HG03280 (cell line): ENCODE data around the gene CAPN6.

Experiments
- ATAC-seq: cut with Tn5 transposase; IDR thresholded peaks from one replicate; pipeline ENCODE4 v1.9.1; 2021; ENCODE audit warnings: mild to moderate bottlenecking, moderate library complexity; ENCODE audit not compliant: unreplicated experiment

CAPN6 gene

DNA sequence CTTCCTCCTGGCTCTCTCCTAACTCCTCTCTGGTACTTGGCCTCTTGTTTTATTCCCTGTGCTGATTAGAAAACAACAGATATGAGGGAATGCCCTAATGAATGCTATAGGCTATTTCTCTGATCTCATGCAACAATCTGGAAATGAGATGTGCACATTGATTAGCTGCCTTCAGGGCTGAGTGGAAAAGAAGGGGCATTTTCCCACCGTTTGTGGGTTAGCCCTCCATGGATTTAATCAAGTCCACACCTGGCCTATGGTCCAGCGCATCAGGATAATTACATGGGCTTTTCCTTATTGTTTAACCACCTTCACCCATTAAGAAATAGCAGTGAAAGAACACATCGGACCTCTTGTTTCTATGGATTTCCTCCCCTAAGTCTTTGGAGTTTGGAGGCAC, 70.0 kb downstream of the CAPN6 start:
- ATAC-seq = no peak

DNA sequence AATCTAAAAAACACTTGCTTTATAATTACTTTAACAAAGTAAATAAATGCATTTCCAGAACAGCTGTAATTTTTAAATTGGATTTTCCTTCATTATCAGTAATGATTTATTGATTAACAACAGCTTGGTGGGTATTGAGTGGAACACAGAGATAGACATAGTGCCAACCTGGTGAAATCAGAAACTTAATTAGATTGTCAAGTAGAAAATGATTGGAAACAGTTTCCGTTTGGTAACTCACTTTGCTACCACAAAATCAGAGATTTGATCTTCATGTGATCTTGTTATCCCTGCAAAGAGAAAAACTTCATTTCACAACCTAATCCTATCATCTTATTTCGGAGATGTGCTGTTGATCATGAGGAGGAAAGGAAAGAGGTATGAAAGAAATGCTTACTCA, 70.8 kb downstream of the CAPN6 start:
- ATAC-seq = no peak
